GM12874 (cell line): ENCODE data around the gene GPR82.

Experiments used
- CTCF ChIP-seq: IDR thresholded peaks from 2 replicates; pipeline ENCODE4 v1.5.1; 2011; ENCODE audit warnings: low read depth, mild to moderate bottlenecking, control low read depth, low read length, moderate library complexity; ENCODE audit not compliant: insufficient read depth

Gene GPR82

GRCh38 chrX:41689711-41690110, 34.3 kb upstream of the GPR82 start:
- no peak for TF ChIP-seq CTCF

- TF ChIP-seq CTCF: no peak
Observed at GRCh38 chrX:41692162-41692749, 31.7 kb upstream of the GPR82 start.

GRCh38 chrX:41693024-41693423, 31.0 kb upstream of the GPR82 start:
- TF ChIP-seq CTCF: no peak

GRCh38 chrX:41695426-41695825, 28.6 kb upstream of the GPR82 start:
- no peak for TF ChIP-seq CTCF

- no peak for TF ChIP-seq CTCF
Observed at GRCh38 chrX:41703574-41704029, 20.4 kb upstream of the GPR82 start.

GRCh38 chrX:41705042-41705441, 18.9 kb upstream of the GPR82 start:
- TF ChIP-seq CTCF: no peak

GRCh38 chrX:41705680-41706374, 18.2 kb upstream of the GPR82 start:
- TF ChIP-seq CTCF: no peak
